HG03460 (cell line): ENCODE measurements around the gene ANO4.

Experiments
- ATAC-seq: cut with Tn5 transposase; IDR thresholded peaks from one replicate; pipeline ENCODE4 v1.9.1; 2021; ENCODE audit not compliant: unreplicated experiment

The ANO4 gene

DNA sequence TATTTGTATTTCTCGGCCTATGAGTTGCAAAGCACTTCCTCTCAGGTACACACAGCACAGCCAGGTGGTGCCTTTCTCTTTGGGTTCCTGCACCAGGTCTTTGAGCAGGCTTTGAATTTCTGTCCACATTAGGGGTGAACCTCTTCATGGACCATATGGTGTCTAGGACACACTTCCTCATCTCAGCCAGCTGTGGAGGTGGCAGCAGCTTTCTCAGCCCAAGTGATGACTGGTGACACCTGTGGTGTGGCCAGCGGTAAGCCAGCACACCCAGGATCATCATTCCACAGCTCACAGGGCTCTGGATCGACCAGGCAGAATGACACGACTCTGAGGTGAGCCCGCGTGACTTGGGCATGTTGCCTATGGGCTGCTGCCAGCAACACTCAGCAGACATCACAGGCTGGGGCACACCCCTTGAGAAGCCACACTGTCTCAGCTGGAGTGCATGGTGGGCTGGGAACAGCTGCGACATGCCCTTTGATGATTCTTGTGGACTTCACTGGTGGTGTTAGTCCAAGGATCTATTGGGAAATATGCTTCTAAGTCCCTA, 378.7 kb downstream of the ANO4 start:
- ATAC-seq: no peak

DNA sequence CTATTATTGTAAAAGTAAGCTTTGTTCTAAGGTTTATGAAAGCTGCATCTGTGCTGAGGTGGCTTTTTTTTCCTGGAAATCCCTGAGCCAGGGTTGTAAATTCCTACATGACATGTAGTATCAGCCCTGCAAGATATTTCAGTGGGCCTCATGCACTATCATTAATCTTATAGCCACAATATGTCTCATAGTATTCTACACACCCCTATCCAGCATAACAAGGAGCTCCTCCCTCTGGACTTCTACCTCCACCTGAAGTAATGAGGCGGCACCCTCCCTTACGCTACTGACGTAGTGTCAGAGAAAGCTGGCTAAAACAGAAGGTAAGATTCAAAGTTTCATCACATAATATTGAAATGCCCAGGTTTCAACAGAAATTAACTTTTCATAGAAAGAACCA, 380.0 kb downstream of the ANO4 start:
- ATAC-seq: no peak
